Transverse colon (tissue), 4 donors: Measurements from ENCODE around the gene SLC22A23. TPM values are rescaled to one million over a fixed set of nuclear protein-coding genes. Genes with fewer than 3 reads are reported as not detected.

Experiments
- DNase-seq: peaks from one replicate; pipeline ENCODE4 v3.0.0-alpha.2; 2019
- H3K27ac ChIP-seq, 4 donors: fragments of 200-600 bp; sonication (generic); 2 replicates each; pipeline ENCODE4 v1.5.1; 2016 to 2018; ENCODE audit warnings: inconsistent platforms in 4 of 4
- H3K27me3 ChIP-seq: fragments of 200-600 bp; sonication (generic); 2 replicates; pipeline ENCODE4 v1.5.1; 2017; ENCODE audit warnings: inconsistent platforms
- H3K36me3 ChIP-seq, 4 donors: fragments of 200-600 bp; sonication (generic); 2 replicates each; pipeline ENCODE4 v1.5.1; 2017 to 2019; ENCODE audit warnings: inconsistent platforms in 4 of 4
- H3K4me1 ChIP-seq, 4 donors: fragments of 200-600 bp; sonication (generic); 2 replicates each; pipeline ENCODE4 v1.5.1; 2017 to 2020; ENCODE audit warnings: inconsistent platforms in 4 of 4
- H3K4me3 ChIP-seq, 4 donors: fragments of 200-600 bp; sonication (generic); 1 replicate in 1 of 4; 2 replicates in 3 of 4; pipeline versions ENCODE4 v1.5.1 to v1.6.1; 2017 to 2019; ENCODE audit warnings: inconsistent platforms in 4 of 4
- H3K9me3 ChIP-seq, 2 donors: fragments of 200-600 bp; sonication (generic); 2 replicates each; pipeline ENCODE4 v1.5.1; 2017 to 2019; ENCODE audit warnings: inconsistent platforms in 2 of 2
- CTCF ChIP-seq, 5 experiments: fragments of 200-600 bp in 3 of 5; fragments of 450-650 bp in 2 of 5; sonication (generic) in 3 of 5; IDR thresholded peaks; 1 replicate in 2 of 5; 2 replicates in 3 of 5; pipeline ENCODE4 v1.5.1; 2016 to 2017; ENCODE audit warnings: antibody characterized with exemption in 5 of 5, inconsistent platforms in 3 of 5, mild to moderate bottlenecking in 2 of 5, moderate library complexity in 1 of 5
- EP300 ChIP-seq: sonication (generic); formaldehyde crosslinking; IDR thresholded peaks from one replicate; pipeline ENCODE4 v1.6.1; 2017; ENCODE audit warnings: antibody characterized with exemption, low read depth
- POLR2A ChIP-seq: fragments of 450-650 bp; IDR thresholded peaks from one replicate; pipeline ENCODE4 v1.6.1; 2016; ENCODE audit warnings: antibody characterized with exemption, mild to moderate bottlenecking, moderate library complexity
- POLR2AphosphoS5 ChIP-seq, 3 donors: sonication (generic); formaldehyde crosslinking; IDR thresholded peaks; one replicate each; pipeline ENCODE4 v1.6.1; 2016; ENCODE audit warnings: antibody characterized with exemption in 3 of 3
- WGBS, 2 donors: methylation state at CpG; one replicate each; pipeline ENCODE4 v1.1.5; 2018; ENCODE audit warnings: low coverage in 1 of 2; 5-methylcytosine and 5-hydroxymethylcytosine counted together
- in situ Hi-C, 4 donors: fragments of 200-750 bp; cut with MboI; loops; one replicate each; pipeline versions ENCODE4 v1.15.0 to v1.15.1; 2017; ENCODE audit warnings: low sequenced_read_pairs in 3 of 4, low pct_ligation_motif_present in 1 of 4, low pct_unique_long_range_greater_than_20kb in 1 of 4
- intact Hi-C: fragments of 100-400 bp; cut with DNase I; formaldehyde crosslinking; loops from one replicate; pipeline ENCODE4 v1.15.1; 2023; ENCODE audit warnings: low total_unique reads
- total RNA-seq, 4 donors: library from RNA; depleted of rRNA; stranded (reverse); fragments of >200 nt; gene quantifications; one replicate each; pipeline ENCODE4 v1.1.0, GENCODE V29; 2016

The SLC22A23 gene
- total RNA-seq, 4 donors from 2014 or later: 96.1 to 161 (median 117) TPM

- 70 to 78% methylated on average over 3 to 8 of the region's 8 CpGs for WGBS, 2 donors
- H3K9me3 ChIP-seq: no peaks in the 10 kb centered on the region
- in situ Hi-C loops: no loop called here
- no peak overlapping the region for H3K27ac ChIP-seq
- DNase-seq: no peak
- intact Hi-C loops: loop anchor here (10.0 kb wide), 1 partner anchor 105 kb away; the partner anchor contains the start of gene SLC22A23
- TF ChIP-seq POLR2A (no peak), POLR2AphosphoS5 (IDR thresholded peaks at IDR 0.05) (no peak), EP300 (no peak)
- H3K4me1 ChIP-seq: peaks cover 0 to 21% (median 6%) of the 10 kb centered on the region in 4 donors
- no peak overlapping the region for H3K4me3 ChIP-seq
- no peaks in the 10 kb centered on the region for H3K27me3 ChIP-seq
- H3K36me3 ChIP-seq: no peaks in the 10 kb centered on the region
Measured at GRCh38 chr6:3349388-3350251, 107.2 kb downstream of the SLC22A23 start.

- in situ Hi-C loops: no loop called here
- Histone ChIP-seq H3K36me3 (no peaks in the 10 kb centered on the region), H3K9me3 (no peaks in the 10 kb centered on the region), H3K4me3 (no peak overlapping the region), H3K4me1 (peaks cover 0 to 18% (median 4%) of the 10 kb centered on the region in 4 donors), H3K27ac (no peak overlapping the region), H3K27me3 (no peaks in the 10 kb centered on the region)
- DNase-seq: no peak
- TF ChIP-seq POLR2A (no peak), POLR2AphosphoS5 (IDR thresholded peaks at IDR 0.05) (no peak), EP300 (no peak), CTCF (IDR thresholded peaks at IDR 0.05) (no peak)
- intact Hi-C loops: no loop called here
- WGBS, 2 donors: 70% methylated on average over 7 of the region's 7 CpGs; no CpG with 5 or more reads in 1 of the 2 donors
Measured at GRCh38 chr6:3348821-3349220, 108.0 kb downstream of the SLC22A23 start.

GRCh38 chr6:3347826-3348225 is 109.0 kb downstream of the SLC22A23 start:
- WGBS, 2 donors: 93 to 100% methylated on average over 1 to 7 of the region's 7 CpGs
- Histone ChIP-seq H3K27ac (no peak overlapping the region), H3K4me3 (no peak overlapping the region), H3K9me3 (no peaks in the 10 kb centered on the region), H3K36me3 (no peaks in the 10 kb centered on the region), H3K27me3 (no peaks in the 10 kb centered on the region), H3K4me1 (peaks cover 0 to 16% (median 4%) of the 10 kb centered on the region in 4 donors)
- intact Hi-C loops (no loop called here), in situ Hi-C loops (no loop called here)
- no peak for DNase-seq
- no peak for TF ChIP-seq POLR2AphosphoS5 (IDR thresholded peaks at IDR 0.05)
- TF ChIP-seq EP300: no peak
- TF ChIP-seq POLR2A: no peak
- TF ChIP-seq CTCF (IDR thresholded peaks at IDR 0.05): no peak

- Histone ChIP-seq H3K36me3 (no peaks in the 10 kb centered on the region), H3K4me1 (peaks cover 0 to 14% (median 4%) of the 10 kb centered on the region in 4 donors), H3K27me3 (no peaks in the 10 kb centered on the region), H3K4me3 (no peak overlapping the region), H3K27ac (no peak overlapping the region), H3K9me3 (no peaks in the 10 kb centered on the region)
- intact Hi-C loops: no loop called here
- no peak for TF ChIP-seq POLR2AphosphoS5 (IDR thresholded peaks at IDR 0.05)
- no peak for TF ChIP-seq POLR2A
- no peak for TF ChIP-seq CTCF (IDR thresholded peaks at IDR 0.05)
- 93 to 96% methylated on average over 4 to 7 of the region's 7 CpGs for WGBS, 2 donors
- no peak for DNase-seq
- in situ Hi-C loops: no loop called here
Measured at GRCh38 chr6:3347247-3347646, 109.6 kb downstream of the SLC22A23 start.
